Neural progenitor cell (in vitro differentiated cells): ENCODE results near the gene RPN1. TPM values are rescaled to one million over a fixed set of nuclear protein-coding genes. Genes with fewer than 3 reads are reported as not detected.
A peak's percentile ranks its signal among the peaks of the same experiment; 100 is the strongest.
"Not testable (repeated sequence)": the region's sequence is repeated elsewhere in the genome, so short reads cannot be mapped to it uniquely, and the experiment has no call there.

ENCODE experiments used
- DNase-seq: peaks from one replicate; pipeline ENCODE4 v3.0.0-alpha.2; 2016; ENCODE audit warnings: low spot score
- H2AFZ ChIP-seq: fragments of 200-600 bp; sonication (generic); replicated peaks from 2 replicates; pipeline ENCODE4 v1.6.1; 2016; ENCODE audit warnings: antibody characterized with exemption
- H3F3A ChIP-seq: fragments of 200-600 bp; sonication (generic); 2 replicates; pipeline ENCODE4 v1.6.1; 2016; ENCODE audit warnings: antibody characterized with exemption, low read depth
- H3K27ac ChIP-seq: fragments of 200-600 bp; sonication (generic); 2 replicates; pipeline ENCODE4 v1.5.1; 2016; ENCODE audit warnings: mild to moderate bottlenecking
- H3K27me3 ChIP-seq: fragments of 200-600 bp; sonication (generic); 2 replicates; pipeline ENCODE4 v1.6.1; 2016; ENCODE audit warnings: mild to moderate bottlenecking, moderate library complexity
- H3K36me3 ChIP-seq: fragments of 200-600 bp; sonication (generic); 2 replicates; pipeline ENCODE4 v1.5.1; 2016
- H3K4me1 ChIP-seq: fragments of 200-600 bp; sonication (generic); 2 replicates; pipeline ENCODE4 v1.6.1; 2016; ENCODE audit warnings: mixed run types
- H3K4me2 ChIP-seq: fragments of 200-600 bp; sonication (generic); 2 replicates; pipeline ENCODE4 v1.6.1; 2016
- H3K4me3 ChIP-seq: fragments of 200-600 bp; sonication (generic); 2 replicates; pipeline ENCODE4 v1.5.1; 2016
- H3K79me2 ChIP-seq: fragments of 200-600 bp; sonication (generic); 2 replicates; pipeline ENCODE4 v1.6.1; 2016; ENCODE audit warnings: low read depth
- H3K9ac ChIP-seq: fragments of 200-600 bp; sonication (generic); 2 replicates; pipeline ENCODE4 v1.6.1; 2016
- H3K9me3 ChIP-seq: fragments of 200-600 bp; sonication (generic); 2 replicates; pipeline ENCODE4 v1.5.1; 2016; ENCODE audit warnings: low read depth
- H4K20me1 ChIP-seq: fragments of 200-600 bp; sonication (generic); 2 replicates; pipeline ENCODE4 v1.6.1; 2016; ENCODE audit warnings: low read depth
- H3K27ac Mint-ChIP-seq: 3 replicates; pipeline ENCODE4 v1.8.0; 2021; ENCODE audit warnings: mixed read lengths
- H3K27me3 Mint-ChIP-seq: 2 replicates; pipeline ENCODE4 v1.8.0; 2022; ENCODE audit warnings: low read depth, mild to moderate bottlenecking, inconsistent platforms, moderate library complexity, mixed read lengths; ENCODE audit not compliant: insufficient read depth
- H3K36me3 Mint-ChIP-seq: 3 replicates; pipeline ENCODE4 v1.8.0; 2021; ENCODE audit warnings: mixed read lengths
- H3K4me1 Mint-ChIP-seq: 3 replicates; pipeline ENCODE4 v1.8.0; 2021; ENCODE audit warnings: mixed read lengths
- H3K4me3 Mint-ChIP-seq: 3 replicates; pipeline ENCODE4 v1.8.0; 2021; ENCODE audit warnings: mild to moderate bottlenecking, moderate library complexity, mixed read lengths
- H3K9me3 Mint-ChIP-seq: 3 replicates; pipeline ENCODE4 v1.8.0; 2020; ENCODE audit warnings: mixed read lengths
- CTCF ChIP-seq: fragments of 200-600 bp; sonication (generic); IDR thresholded peaks from 2 replicates; pipeline ENCODE4 v1.5.1; 2017; ENCODE audit warnings: antibody characterized with exemption, mild to moderate bottlenecking
- EZH2 ChIP-seq: fragments of 200-600 bp; sonication (generic); IDR thresholded peaks from 2 replicates; pipeline ENCODE4 v1.6.1; 2017; ENCODE audit warnings: antibody characterized with exemption, mild to moderate bottlenecking, moderate library complexity
- EZH2phosphoT487 ChIP-seq: fragments of 200-600 bp; sonication (generic); IDR thresholded peaks from 2 replicates; pipeline ENCODE4 v1.6.1; 2017; ENCODE audit warnings: antibody characterized with exemption
- total RNA-seq: library from RNA; depleted of rRNA; stranded (reverse); fragments of >200 nt; gene quantifications from 2 replicates; pipeline ENCODE4 v1.2.3, GENCODE V29; 2015; ENCODE audit warnings: low replicate concordance

RPN1 gene
- total RNA-seq, 1 donor from 2014 or later = 186 TPM

- peaks cover 30% of the 10 kb centered on the region for H3F3A ChIP-seq
- H3K27ac ChIP-seq = peak overlapping the region; percentile 97
- no peaks in the 10 kb centered on the region for H3K36me3 ChIP-seq
- peaks cover 5% of the 10 kb centered on the region for H3K27me3 Mint-ChIP-seq
- H3K4me2 ChIP-seq = peak overlapping the region; percentile 72
- TF ChIP-seq EZH2phosphoT487 (peak; percentile 31), EZH2 (peak; percentile 49), CTCF (peak; percentile 91)
- DNase-seq = peak; percentile 99
- peak overlapping the region; percentile 69 for H2AFZ ChIP-seq
- peak overlapping the region; percentile 99 for H3K27ac Mint-ChIP-seq
- peak overlapping the region; percentile 73 for H3K9ac ChIP-seq
- no peaks in the 10 kb centered on the region for H3K9me3 ChIP-seq
- peak overlapping the region; percentile 88 for H3K4me3 Mint-ChIP-seq
- no peaks in the 10 kb centered on the region for H3K27me3 ChIP-seq
- H3K4me1 Mint-ChIP-seq = peaks cover 8% of the 10 kb centered on the region
- H3K4me1 ChIP-seq = peaks cover 7% of the 10 kb centered on the region
- no peaks in the 10 kb centered on the region for H3K9me3 Mint-ChIP-seq
- H3K36me3 Mint-ChIP-seq = no peaks in the 10 kb centered on the region
- no peaks in the 10 kb centered on the region for H4K20me1 ChIP-seq
- H3K79me2 ChIP-seq = peaks cover 7% of the 10 kb centered on the region
- peak overlapping the region; percentile 55 for H3K4me3 ChIP-seq
Measured at GRCh38 chr3:128680603-128681368, 30.2 kb upstream of the RPN1 start.

GRCh38 chr3:128679338-128679737 is 28.7 kb upstream of the RPN1 start:
- peak overlapping the region; percentile 23 for H3K27ac Mint-ChIP-seq
- H3K4me3 Mint-ChIP-seq = peak overlapping the region; percentile 57
- peaks cover 8% of the 10 kb centered on the region for H3K4me1 Mint-ChIP-seq
- H3K27me3 ChIP-seq = no peaks in the 10 kb centered on the region
- no peak overlapping the region for H3K9ac ChIP-seq
- no peak for DNase-seq
- H3K4me3 ChIP-seq = no peak overlapping the region
- H2AFZ ChIP-seq = no peak overlapping the region
- no peak overlapping the region for H3K4me2 ChIP-seq
- peaks cover 31% of the 10 kb centered on the region for H3F3A ChIP-seq
- no peaks in the 10 kb centered on the region for H3K9me3 Mint-ChIP-seq
- no peaks in the 10 kb centered on the region for H3K9me3 ChIP-seq
- no peaks in the 10 kb centered on the region for H3K36me3 ChIP-seq
- H3K27ac ChIP-seq = no peak overlapping the region
- H4K20me1 ChIP-seq = no peaks in the 10 kb centered on the region
- TF ChIP-seq EZH2phosphoT487 (no peak), EZH2 (no peak), CTCF (no peak)
- no peaks in the 10 kb centered on the region for H3K36me3 Mint-ChIP-seq
- peaks cover 7% of the 10 kb centered on the region for H3K4me1 ChIP-seq
- H3K27me3 Mint-ChIP-seq = peaks cover 5% of the 10 kb centered on the region
- peaks cover 7% of the 10 kb centered on the region for H3K79me2 ChIP-seq

- not testable (repeated sequence) for H3K9me3 ChIP-seq, DNase-seq, H3K4me3 Mint-ChIP-seq, H3K79me2 ChIP-seq, H3K27me3 ChIP-seq, H3K36me3 Mint-ChIP-seq, H3K27ac ChIP-seq, H3K4me1 ChIP-seq, H3K36me3 ChIP-seq, H3K27ac Mint-ChIP-seq, H4K20me1 ChIP-seq, H3K9ac ChIP-seq, H2AFZ ChIP-seq, H3K27me3 Mint-ChIP-seq, H3K4me1 Mint-ChIP-seq, H3K4me3 ChIP-seq, H3K9me3 Mint-ChIP-seq
- H3F3A ChIP-seq = peaks cover 18% of the 10 kb centered on the region
- peak overlapping the region; percentile 31 for H3K4me2 ChIP-seq
Measured at GRCh38 chr3:128675802-128676201, 25.2 kb upstream of the RPN1 start.

- Mint-ChIP-seq H3K27ac (no peak overlapping the region), H3K4me3 (no peak overlapping the region), H3K36me3 (no peaks in the 10 kb centered on the region), H3K27me3 (peaks cover 4% of the 10 kb centered on the region), H3K4me1 (no peaks in the 10 kb centered on the region), H3K9me3 (no peaks in the 10 kb centered on the region)
- H2AFZ ChIP-seq = no peak overlapping the region
- H3F3A ChIP-seq = peaks cover 5% of the 10 kb centered on the region
- H3K4me3 ChIP-seq = no peak overlapping the region
- H3K36me3 ChIP-seq = no peaks in the 10 kb centered on the region
- no peak for TF ChIP-seq EZH2
- TF ChIP-seq EZH2phosphoT487 = no peak
- H3K4me2 ChIP-seq = no peak overlapping the region
- H3K79me2 ChIP-seq = no peaks in the 10 kb centered on the region
- H3K27ac ChIP-seq = no peak overlapping the region
- no peaks in the 10 kb centered on the region for H4K20me1 ChIP-seq
- no peaks in the 10 kb centered on the region for H3K9me3 ChIP-seq
- H3K9ac ChIP-seq = no peak overlapping the region
- H3K27me3 ChIP-seq = no peaks in the 10 kb centered on the region
- no peaks in the 10 kb centered on the region for H3K4me1 ChIP-seq
- DNase-seq = no peak
Measured at GRCh38 chr3:128674161-128674784, 23.7 kb upstream of the RPN1 start.
